Psoas muscle (tissue), 8 donors: ENCODE measurements around the gene METTL9. TPM values are rescaled to one million over a fixed set of nuclear protein-coding genes. Genes with fewer than 3 reads are reported as not detected.
"Not testable (repeated sequence)": the region's sequence is repeated elsewhere in the genome, so short reads cannot be mapped to it uniquely, and the experiment has no call there.

Source experiments
- ATAC-seq, 4 donors: fragments of 200-7000 bp; cut with Tn5 transposase; one replicate each; pipeline ENCODE4 v1.9.1; 2020; ENCODE audit warnings: moderate library complexity in 3 of 4, mild to moderate bottlenecking in 2 of 4
- DNase-seq, 2 donors: peaks; one replicate each; pipeline ENCODE4 v3.0.0-alpha.2; 2020
- H3K27ac ChIP-seq: fragments of 200-600 bp; one replicate; pipeline ENCODE4 v1.8.0; 2022
- H3K27me3 ChIP-seq, 3 donors: fragments of 200-600 bp in 1 of 3; one replicate each; pipeline versions ENCODE4 v1.6.1 to v1.8.0; 2013 to 2022; ENCODE audit warnings: low read length in 2 of 3, mild to moderate bottlenecking in 2 of 3, moderate library complexity in 1 of 3; ENCODE audit not compliant: insufficient read depth in 3 of 3
- H3K36me3 ChIP-seq, 2 donors: fragments of 200-600 bp in 1 of 2; one replicate each; pipeline versions ENCODE4 v1.6.1 to v1.8.0; 2013 to 2022; ENCODE audit warnings: low read depth in 1 of 2, mild to moderate bottlenecking in 1 of 2, moderate library complexity in 1 of 2; ENCODE audit not compliant: insufficient read depth in 1 of 2
- H3K4me1 ChIP-seq: fragments of 200-600 bp; one replicate; pipeline ENCODE4 v1.8.0; 2022
- H3K4me3 ChIP-seq: fragments of 200-600 bp; one replicate; pipeline ENCODE4 v1.8.0; 2022; ENCODE audit warnings: mild to moderate bottlenecking
- H3K9me3 ChIP-seq: fragments of 200-600 bp; one replicate; pipeline ENCODE4 v1.8.0; 2022
- CTCF ChIP-seq: fragments of 200-600 bp; IDR thresholded peaks from one replicate; pipeline ENCODE4 v1.8.0; 2022; ENCODE audit warnings: antibody characterized with exemption
- WGBS, 3 donors: extraction: QIAGEN DNeasy Blood & Tissue Kit; methylation state at CpG; one replicate each; pipeline versions ENCODE4 v1.1.6 to v1.1.7; 2013; 5-methylcytosine and 5-hydroxymethylcytosine counted together
- intact Hi-C, 2 donors: fragments of 100-400 bp; cut with DNase I; formaldehyde crosslinking; loops; one replicate each; pipeline versions ENCODE4 v1.11.0 to v1.14.2; 2022
- polyA plus RNA-seq, 3 donors: library from polyadenylated mRNA; stranded (reverse); fragments of 200-250 nt; gene quantifications; one replicate each; pipeline ENCODE4 v1.2.3, GENCODE V29; 2013
- total RNA-seq, 4 donors: library from RNA; stranded (reverse); fragmentation: NEBNext Ultra II Directional in 2 of 4; extraction: Animal tissue kit (Norgen Biotek cat#: 25700) in 2 of 4; gene quantifications; one replicate each; pipeline versions ENCODE4 v1.2.1 to v1.2.4, GENCODE V29; 2021 to 2023
- donor health status: healthy with polysubstance abuse.
- donor health status: DM: no; HTN: no; CAD: no; lungs with moderate emphysema.
- donor health status: Bipolar disorder and iron deficiency.
- donor health status: healthy.
- donor health status: DM: yes; HTN: yes; CAD: no.
- donor health status: DM: no; HTN: no; CAD: no.
- donor health status: DM: no; HTN: no; CAD: no.
- donor health status: DM: yes; HTN: yes; CAD: no.

The METTL9 gene
- total and polyA plus RNA-seq, 7 donors, result 54.4 to 134 (median 71.8) TPM

- 83 to 92% (median 89%) methylated on average over 2 of the region's 2 CpGs for WGBS, 3 donors
- no peak for DNase-seq
- intact Hi-C loops, result no loop called here
- no peaks in the 10 kb centered on the region for H3K9me3 ChIP-seq
- H3K36me3 ChIP-seq, result no peaks in the 10 kb centered on the region
- H3K27ac ChIP-seq, result no peak overlapping the region
- ATAC-seq, result no peak
- H3K4me3 ChIP-seq, result no peak overlapping the region
- no peaks in the 10 kb centered on the region for H3K27me3 ChIP-seq
- no peaks in the 10 kb centered on the region for H3K4me1 ChIP-seq
- TF ChIP-seq CTCF, result no peak
Measured at GRCh38 chr16:21580807-21581206, 18.6 kb upstream of the METTL9 start.

GRCh38 chr16:21584817-21585216 is 14.6 kb upstream of the METTL9 start:
- TF ChIP-seq CTCF, result no peak
- intact Hi-C loops, result loop anchor here (2.0 to 5.0 kb wide), 3 partner anchors 56 to 127 kb away; no protein-coding TSS in a partner anchor
- ATAC-seq (no peak), DNase-seq (no peak)
- Histone ChIP-seq H3K9me3 (no peaks in the 10 kb centered on the region), H3K27me3 (no peaks in the 10 kb centered on the region), H3K4me3 (no peak overlapping the region), H3K27ac (no peak overlapping the region), H3K36me3 (no peaks in the 10 kb centered on the region), H3K4me1 (no peaks in the 10 kb centered on the region)
- 91 to 95% (median 94%) methylated on average over 8 of the region's 8 CpGs for WGBS, 3 donors

- not testable (repeated sequence) for ATAC-seq, H3K9me3 ChIP-seq, H3K4me3 ChIP-seq, H3K27me3 ChIP-seq, H3K4me1 ChIP-seq, H3K27ac ChIP-seq, H3K36me3 ChIP-seq
- WGBS, 3 donors, result 87 to 94% (median 90%) methylated on average over 5 of the region's 5 CpGs
- DNase-seq, result peak in 1 of 2 donors; percentile 31
- intact Hi-C loops, result loop anchor here (2.0 to 5.0 kb wide), 2 partner anchors 24 to 124 kb away; no protein-coding TSS in a partner anchor
Measured at GRCh38 chr16:21588593-21588992, 10.8 kb upstream of the METTL9 start.

- no peak for ATAC-seq
- H3K36me3 ChIP-seq, result no peaks in the 10 kb centered on the region
- H3K27me3 ChIP-seq, result no peaks in the 10 kb centered on the region
- 80 to 84% (median 81%) methylated on average over 4 of the region's 4 CpGs for WGBS, 3 donors
- H3K27ac ChIP-seq, result no peak overlapping the region
- intact Hi-C loops, result loop anchor here (2.0 to 5.0 kb wide), 2 partner anchors 23 to 123 kb away; no protein-coding TSS in a partner anchor
- H3K9me3 ChIP-seq, result no peaks in the 10 kb centered on the region
- no peak for DNase-seq
- no peak for TF ChIP-seq CTCF
- no peak overlapping the region for H3K4me3 ChIP-seq
- no peaks in the 10 kb centered on the region for H3K4me1 ChIP-seq
Measured at GRCh38 chr16:21589551-21589950, 9.8 kb upstream of the METTL9 start.

GRCh38 chr16:21590287-21590686 is 9.1 kb upstream of the METTL9 start:
- ATAC-seq (no peak), DNase-seq (no peak)
- TF ChIP-seq CTCF, result no peak
- H3K9me3 ChIP-seq, result no peaks in the 10 kb centered on the region
- no peaks in the 10 kb centered on the region for H3K36me3 ChIP-seq
- H3K4me1 ChIP-seq, result no peaks in the 10 kb centered on the region
- 61 to 74% (median 62%) methylated on average over 2 of the region's 2 CpGs for WGBS, 3 donors
- no peak overlapping the region for H3K27ac ChIP-seq
- H3K4me3 ChIP-seq, result no peak overlapping the region
- H3K27me3 ChIP-seq, result no peaks in the 10 kb centered on the region
- intact Hi-C loops, result no loop called here
